CD1c-positive myeloid dendritic cell (primary cell): ENCODE data around the gene SPDYE6.
"Not testable (repeated sequence)": the region's sequence is repeated elsewhere in the genome, so short reads cannot be mapped to it uniquely, and the experiment has no call there.

ENCODE experiments used
- DNase-seq: peaks from one replicate; pipeline ENCODE4 v3.0.0-alpha.2; 2016; ENCODE audit errors: extremely low spot score

The SPDYE6 gene

GRCh38 chr7:102317231-102318059 is 38.8 kb downstream of the SPDYE6 start:
- no peak for DNase-seq

GRCh38 chr7:102313997-102314780 is 42.1 kb downstream of the SPDYE6 start:
- DNase-seq = no peak

GRCh38 chr7:102312317-102312716 is 43.9 kb downstream of the SPDYE6 start:
- no peak for DNase-seq

- no peak for DNase-seq
Measured at GRCh38 chr7:102310414-102310815, 45.8 kb downstream of the SPDYE6 start.

DNA sequence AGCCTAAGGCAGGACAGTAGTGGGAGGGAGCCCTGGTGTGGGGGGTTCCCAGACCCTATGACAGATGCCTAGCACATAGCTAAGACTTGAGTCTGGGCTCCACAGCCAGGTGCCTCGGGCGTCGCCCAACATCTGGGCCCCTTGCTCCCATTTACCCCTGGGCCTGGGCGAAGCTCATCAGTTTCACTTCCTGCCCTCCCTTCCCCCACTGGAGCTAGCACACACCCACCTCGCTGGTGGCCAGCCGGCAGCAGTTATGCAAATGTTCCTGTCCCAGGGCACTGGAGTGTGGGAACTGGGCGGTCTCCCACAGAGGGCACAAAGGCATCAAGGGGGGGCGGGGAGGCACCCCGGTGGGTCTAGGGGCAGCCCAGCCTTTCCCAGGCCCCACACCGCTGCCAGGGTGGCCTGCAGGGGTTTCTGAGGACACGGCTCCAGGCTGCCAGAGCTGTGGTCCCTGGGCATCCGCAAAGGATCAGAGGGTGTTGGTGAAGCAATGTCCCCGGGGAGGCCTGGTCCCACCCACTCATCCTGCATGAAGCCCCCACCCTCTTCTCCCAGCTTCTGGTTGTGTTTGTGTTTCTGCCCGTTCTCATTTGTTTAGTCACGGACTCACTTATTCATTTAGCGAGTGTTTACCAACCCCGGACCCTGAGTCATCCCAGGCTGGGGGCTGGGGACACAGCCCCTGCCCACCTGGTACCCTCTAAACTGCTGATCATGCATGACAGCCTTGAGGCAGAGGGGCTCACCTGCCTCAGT is 49.1 kb downstream of the SPDYE6 start:
- DNase-seq = peak; percentile 78

DNA sequence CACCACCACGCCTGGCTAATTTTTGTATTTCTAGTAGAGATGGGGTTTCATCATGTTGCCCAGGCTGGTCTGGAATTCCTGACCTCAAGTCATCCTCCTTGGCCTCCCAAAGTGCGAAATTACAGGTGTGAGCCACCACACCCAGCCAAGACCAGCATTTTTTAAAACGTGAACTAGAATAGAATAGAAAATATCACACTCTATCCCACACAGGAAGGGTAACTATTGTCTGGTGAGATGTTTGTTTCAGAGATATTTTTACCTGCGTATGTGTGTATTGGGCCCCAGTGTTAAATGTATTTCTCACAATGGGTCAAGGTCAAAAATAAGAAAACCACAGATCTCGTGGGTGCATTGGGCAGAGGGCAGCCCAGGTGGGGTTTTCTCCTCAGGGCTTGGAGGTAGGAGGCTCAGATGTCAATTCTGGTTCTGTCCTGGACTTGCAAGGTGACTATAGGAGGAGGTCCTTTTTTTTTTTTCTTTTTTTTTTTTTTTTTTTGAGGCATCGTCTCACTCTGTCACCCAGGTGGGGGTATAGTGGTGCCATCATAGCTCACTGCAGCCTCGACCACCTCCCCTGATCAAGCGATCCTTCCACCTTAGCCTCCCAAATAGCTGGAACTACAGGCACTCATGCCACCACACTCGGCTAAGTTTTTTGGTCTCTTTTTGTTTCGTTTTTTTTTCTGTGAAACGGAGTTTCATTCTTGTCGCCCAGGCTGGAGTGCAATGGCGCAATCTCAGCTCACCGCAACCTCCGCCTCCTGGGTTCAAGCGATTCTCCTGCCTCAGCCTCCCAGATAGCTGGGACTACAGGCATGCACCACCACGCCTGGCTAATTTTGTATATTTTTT is 50.6 kb downstream of the SPDYE6 start:
- DNase-seq = no peak

DNA sequence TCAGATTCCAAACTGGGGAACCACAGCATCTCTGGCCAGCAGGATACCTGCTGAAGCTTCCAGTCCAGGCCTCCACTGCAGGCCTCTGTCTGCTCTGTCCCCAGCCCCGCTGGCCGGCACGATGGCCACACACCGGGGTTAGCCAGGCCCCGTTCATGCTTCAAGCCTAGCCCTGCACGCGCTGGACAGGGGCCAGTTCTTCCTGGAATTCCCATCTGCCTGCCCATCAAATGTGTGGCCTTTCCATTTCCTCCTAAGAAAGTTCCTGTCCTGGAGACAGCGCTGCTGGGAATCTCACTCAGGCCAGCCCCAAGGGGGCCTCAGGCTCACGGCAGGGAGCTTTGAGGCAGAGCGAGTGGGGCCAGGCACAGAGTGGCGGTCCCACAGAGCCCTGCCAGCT is 51.6 kb downstream of the SPDYE6 start:
- no peak for DNase-seq

- DNase-seq = peak; percentile 32
Measured at GRCh38 chr7:102303669-102304422, 52.4 kb downstream of the SPDYE6 start.

DNA sequence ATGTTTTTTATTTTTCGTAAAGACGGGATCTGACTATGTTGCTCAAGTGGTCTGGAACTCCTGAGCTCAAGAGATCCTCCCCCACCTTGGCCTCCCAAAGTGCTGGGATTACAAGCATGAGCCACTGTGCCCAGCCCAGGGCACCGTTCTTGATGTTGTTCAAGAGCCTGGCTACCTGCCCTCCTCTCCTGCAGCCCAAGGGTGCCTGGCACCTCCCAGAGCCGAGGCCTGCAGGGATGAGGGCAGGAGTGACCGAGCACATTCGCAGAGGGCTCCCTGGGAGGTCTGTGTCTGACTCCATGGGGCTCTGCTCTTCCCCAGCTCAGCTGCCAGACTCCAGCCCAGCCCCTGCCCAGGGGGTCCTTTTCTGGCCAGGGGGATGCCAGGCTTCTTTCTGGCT is 54.2 kb downstream of the SPDYE6 start:
- DNase-seq = no peak

GRCh38 chr7:102301367-102301766 is 54.9 kb downstream of the SPDYE6 start:
- DNase-seq = not testable (repeated sequence)

- no peak for DNase-seq
Measured at GRCh38 chr7:102300643-102301221, 55.5 kb downstream of the SPDYE6 start.

DNA sequence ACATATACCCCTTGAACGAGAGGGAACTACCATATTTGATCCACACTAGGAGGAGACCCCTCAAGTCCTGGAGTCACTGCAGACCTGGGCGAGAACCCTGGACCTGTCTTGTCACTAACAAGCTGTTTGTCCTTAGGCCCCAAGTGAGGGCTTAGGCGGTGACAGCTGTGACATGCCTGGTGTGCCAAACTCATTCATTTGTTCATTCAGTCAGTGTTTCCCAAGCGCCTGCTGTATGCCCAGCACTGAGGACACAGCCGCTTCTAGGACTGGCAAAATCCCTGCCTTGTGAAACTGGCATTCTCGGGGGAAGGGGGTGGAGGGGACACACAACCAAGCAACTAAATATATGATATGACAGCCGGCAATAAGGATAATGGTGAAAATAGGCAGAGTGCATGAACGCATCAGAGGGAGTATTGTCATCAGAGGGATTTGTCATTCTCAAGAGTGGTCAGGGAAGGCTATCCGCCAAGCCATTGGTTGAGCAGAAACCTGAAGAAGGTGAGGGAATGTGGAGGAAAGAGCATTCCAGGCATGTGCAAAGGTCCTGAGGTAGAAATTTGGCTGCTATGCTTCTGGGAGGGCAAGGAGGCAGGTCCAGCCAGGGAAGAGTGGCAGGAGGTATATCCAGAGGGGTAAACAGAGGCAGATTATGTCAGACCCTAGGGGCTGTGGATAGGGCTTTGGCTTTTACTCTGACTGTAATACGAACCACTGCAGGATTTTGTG is 58.6 kb downstream of the SPDYE6 start:
- DNase-seq = no peak

GRCh38 chr7:102296514-102296913 is 59.7 kb downstream of the SPDYE6 start:
- no peak for DNase-seq

- DNase-seq = no peak
Measured at GRCh38 chr7:102296179-102296438, 60.1 kb downstream of the SPDYE6 start.
